HepG2 (cell line): ENCODE measurements around the gene TBC1D5. TPM values are rescaled to one million over a fixed set of nuclear protein-coding genes. Genes with fewer than 3 reads are reported as not detected.

Experiments
- ATAC-seq: fragments of 200-7000 bp; cut with Tn5 transposase; 3 replicates; pipeline ENCODE4 v1.9.1; 2020; ENCODE audit warnings: mild to moderate bottlenecking, moderate library complexity
- BruUV-seq: library from RNA; stranded (reverse); fragments of 400-500 nt; replicated peaks from 2 replicates; lab custom pipeline; 2021; lab: Mats Ljungman, UMichigan
- CTCF ChIA-PET: fragments of 300-600 bp; formaldehyde crosslinking; extraction: SDS; loops from one replicate; lab custom pipeline; 2021; ENCODE audit warnings: low total read pairs, inconsistent platforms, low intra/inter-chr PET ratio; lab: Yijun Ruan, JAX
- POLR2A ChIA-PET: fragments of 350-600 bp; sonication (Branson Sonifier 250); formaldehyde crosslinking; loops from one replicate; lab custom pipeline; 2020; ENCODE audit warnings: antibody characterized with exemption, inconsistent platforms; lab: Yijun Ruan, JAX
- DNase-seq: peaks from one replicate; pipeline ENCODE4 v3.0.0-alpha.2; 2015; ENCODE audit warnings: low spot score
- FAIRE-seq: peaks from 3 replicates; lab custom pipeline; 2011; peaks lifted over from hg19 to GRCh38; lab: Jason Lieb, UNC
- H2AFZ ChIP-seq: one replicate; pipeline ENCODE4 v1.6.1; 2011; ENCODE audit warnings: low read length, inconsistent platforms
- H3K27ac ChIP-seq: fragments of 300-600 bp; 3 replicates; pipeline ENCODE4 v1.8.0; 2011; ENCODE audit warnings: mixed run types, mild to moderate bottlenecking, mixed read lengths, low read length, inconsistent platforms; ENCODE audit not compliant: insufficient read depth; ENCODE audit errors: extremely low read length
- H3K27me3 ChIP-seq, 2 experiments: fragments of 200-600 bp in 1 of 2; 2 replicates in 1 of 2; 3 replicates in 1 of 2; pipeline versions ENCODE4 v1.6.0 to v1.8.0; 2011; ENCODE audit warnings: low read length in 2 of 2, mild to moderate bottlenecking in 2 of 2, moderate library complexity in 2 of 2, inconsistent platforms in 1 of 2; ENCODE audit not compliant: insufficient read depth in 2 of 2, control insufficient read depth in 1 of 2
- H3K36me3 ChIP-seq, 2 experiments: fragments of 200-600 bp in 1 of 2; replicated peaks in 1 of 2; 2 replicates in 1 of 2; 3 replicates in 1 of 2; pipeline versions ENCODE4 v1.5.1 to v1.8.0; 2011; ENCODE audit warnings: low read length in 2 of 2, inconsistent platforms in 1 of 2; ENCODE audit not compliant: insufficient read depth in 2 of 2, control insufficient read depth in 1 of 2
- H3K4me1 ChIP-seq: 2 replicates; pipeline ENCODE4 v1.5.1; 2012; ENCODE audit warnings: low read length, inconsistent platforms; ENCODE audit not compliant: insufficient read depth
- H3K4me2 ChIP-seq: 2 replicates; pipeline ENCODE4 v1.6.0; 2011; ENCODE audit warnings: low read depth, low read length, inconsistent platforms
- H3K4me3 ChIP-seq, 3 experiments: fragments of 200-600 bp in 1 of 3; sonication (generic), shearing (Covaris generic) in 1 of 3; replicated peaks in 1 of 3; 2 replicates each; pipeline ENCODE4 v1.5.1; 2011 to 2016; ENCODE audit warnings: low read length in 3 of 3, inconsistent platforms in 2 of 3, low read depth in 2 of 3, mild to moderate bottlenecking in 2 of 3, control low read depth in 1 of 3, mixed read lengths in 1 of 3; ENCODE audit not compliant: insufficient read depth in 1 of 3
- H3K79me2 ChIP-seq: one replicate; pipeline ENCODE4 v1.6.1; 2011; ENCODE audit warnings: low read length, inconsistent platforms; ENCODE audit not compliant: insufficient read depth
- H3K9ac ChIP-seq: 2 replicates; pipeline ENCODE4 v1.6.0; 2011; ENCODE audit warnings: mild to moderate bottlenecking, low read depth, low read length, inconsistent platforms; ENCODE audit not compliant: insufficient read depth
- H3K9me3 ChIP-seq: 2 replicates; pipeline ENCODE4 v1.5.1; 2012; ENCODE audit warnings: mild to moderate bottlenecking, low read length
- H4K20me1 ChIP-seq: 2 replicates; pipeline ENCODE4 v1.6.0; 2011; ENCODE audit warnings: inconsistent platforms, mild to moderate bottlenecking, low read length, moderate library complexity; ENCODE audit not compliant: insufficient read depth
- JARID2 ChIP-seq: sonication (generic); formaldehyde crosslinking; IDR thresholded peaks from 2 replicates; pipeline ENCODE4 v1.8.1; 2023; ENCODE audit warnings: missing genetic modification reagents, inconsistent platforms; ENCODE audit not compliant: insufficient replicate concordance
- KDM1A ChIP-seq: IDR thresholded peaks from 2 replicates; pipeline ENCODE4 v1.6.1; 2016; ENCODE audit warnings: missing compliant biosample characterization
- NCOA2 ChIP-seq: sonication (generic); formaldehyde crosslinking; IDR thresholded peaks from 2 replicates; pipeline ENCODE4 v1.8.0; 2022; ENCODE audit warnings: inconsistent platforms
- PLSCR1 ChIP-seq: sonication (generic); formaldehyde crosslinking; IDR thresholded peaks from 2 replicates; pipeline ENCODE4 v1.5.0; 2020; ENCODE audit warnings: missing genetic modification reagents, mild to moderate bottlenecking, borderline replicate concordance
- RARA ChIP-seq: IDR thresholded peaks from 2 replicates; pipeline ENCODE4 v1.6.1; 2016; ENCODE audit warnings: missing genetic modification reagents, missing compliant biosample characterization
- ZNF292 ChIP-seq: sonication (generic); formaldehyde crosslinking; IDR thresholded peaks from 2 replicates; pipeline ENCODE4 v1.8.1; 2022; ENCODE audit warnings: mild to moderate bottlenecking, low read depth, missing genetic modification reagents, borderline replicate concordance
- ZNF3 ChIP-seq: IDR thresholded peaks from 2 replicates; pipeline ENCODE4 v1.7.0; 2017; ENCODE audit warnings: inconsistent platforms
- ZNF354B ChIP-seq: sonication (generic); formaldehyde crosslinking; IDR thresholded peaks from 2 replicates; pipeline ENCODE4 v1.8.0; 2022; ENCODE audit warnings: mild to moderate bottlenecking, missing genetic modification reagents
- ZNF512B ChIP-seq: sonication (generic); formaldehyde crosslinking; IDR thresholded peaks from 2 replicates; pipeline ENCODE4 v1.5.1; 2020; ENCODE audit warnings: missing genetic modification reagents, mild to moderate bottlenecking, borderline replicate concordance
- ZNF839 ChIP-seq: sonication (generic); formaldehyde crosslinking; IDR thresholded peaks from 2 replicates; pipeline ENCODE4 v1.4.0; 2020; ENCODE audit warnings: missing genetic modification reagents, mild to moderate bottlenecking, borderline replicate concordance
- WGBS: methylation state at CpG from one replicate; pipeline ENCODE4 v1.1.6; 2017; ENCODE audit warnings: low lambda C conversion rate; 5-methylcytosine and 5-hydroxymethylcytosine counted together
- in situ Hi-C: cut with HindIII; loops from 2 replicates; pipeline ENCODE4 v1.10.0; 2017; ENCODE audit warnings: low pct_unique_long_range_greater_than_20kb; ENCODE audit not compliant: extremely low pct_ligation_motif_present
- intact Hi-C: fragments of 100-400 bp; cut with micrococcal nuclease; formaldehyde crosslinking; loops from one replicate; pipeline ENCODE4 v1.10.0; 2022; ENCODE audit not compliant: unreplicated experiment
- polyA plus RNA-seq, 8 experiments: library from polyadenylated mRNA; depleted of rRNA in 3 of 8; stranded (reverse) in 7 of 8; unstranded in 1 of 8; fragments of >200 nt; fragmentation: Illumina TruSeq in 4 of 8; extraction: Trizol in 4 of 8; gene quantifications; 2 replicates each; pipeline versions ENCODE4 v1.2.1 to v1.2.3, GENCODE V29; 2011 to 2016; ENCODE audit warnings: low read depth in 4 of 8, missing spikeins in 1 of 8, mixed read lengths in 1 of 8; ENCODE audit not compliant: insufficient read depth in 1 of 8
- total RNA-seq, 5 experiments: library from RNA; depleted of rRNA; stranded (reverse); fragments of >200 nt; fragmentation: Illumina TruSeq; extraction: Trizol; gene quantifications; 2 replicates each; pipeline ENCODE4 v1.2.3, GENCODE V29; 2016; ENCODE audit warnings: low read depth in 1 of 5

The TBC1D5 gene
- total and polyA plus RNA-seq, 2 of the 13 experiments (the other 11 are each of a cell fraction or from before 2014, with no cell fraction given), result 19.2 to 33.3 TPM

GRCh38 chr3:17500618-17501017 is 241.8 kb downstream of the TBC1D5 start:
- no TSS peak for BruUV-seq
- 90% methylated on average over 2 of the region's 2 CpGs for WGBS
- no peak for TF ChIP-seq NCOA2 (CRISPR knock-in tag)
- TF ChIP-seq ZNF512B (CRISPR knock-in tag), result no peak
- no peak for TF ChIP-seq ZNF3 (CRISPR knock-in tag)
- TF ChIP-seq, all 625 proteins: peak for 0
- no peak for ATAC-seq
- no peak overlapping the region for H3K27ac ChIP-seq
- intact Hi-C loops (no loop called here), in situ Hi-C loops (no loop called here)
- H3K4me2 ChIP-seq, result no peak overlapping the region
- H2AFZ ChIP-seq, result no peak overlapping the region
- H3K4me3 ChIP-seq, result no peak overlapping the region
- H3K27me3 ChIP-seq, result no peaks in the 10 kb centered on the region
- no peak for FAIRE-seq
- H3K9me3 ChIP-seq, result no peaks in the 10 kb centered on the region
- H3K9ac ChIP-seq, result no peak overlapping the region
- no peak for DNase-seq
- CTCF ChIA-PET, result no interaction called here
- POLR2A ChIA-PET, result no interaction called here
- no peaks in the 10 kb centered on the region for H3K4me1 ChIP-seq
- no peaks in the 10 kb centered on the region for H4K20me1 ChIP-seq
- no peaks in the 10 kb centered on the region for H3K79me2 ChIP-seq
- no peaks in the 10 kb centered on the region for H3K36me3 ChIP-seq

GRCh38 chr3:17494117-17494809 is 248.2 kb downstream of the TBC1D5 start:
- no peak for FAIRE-seq
- TF ChIP-seq ZNF839 (CRISPR knock-in tag), result no peak
- no peak for TF ChIP-seq ZNF292 (CRISPR knock-in tag)
- no peak for TF ChIP-seq ZNF354B (CRISPR knock-in tag)
- TF ChIP-seq PLSCR1 (CRISPR knock-in tag), result no peak
- no peak for TF ChIP-seq RARA (CRISPR knock-in tag)
- TF ChIP-seq JARID2 (CRISPR knock-in tag), result no peak
- TF ChIP-seq KDM1A (CRISPR knock-in tag), result no peak

More at GRCh38 chr3:17494117-17494809, 248.2 kb downstream of the TBC1D5 start:
- Histone ChIP-seq H4K20me1 (no peaks in the 10 kb centered on the region), H3K36me3 (0 out of 5 replicates have a peak, but pooled peaks cover 0 to 7% of the 10 kb centered on the region in 2 experiments), H3K79me2 (no peaks in the 10 kb centered on the region), H2AFZ (no peak overlapping the region), H3K4me2 (no peak overlapping the region), H3K9ac (no peak overlapping the region), H3K9me3 (peaks cover 8% of the 10 kb centered on the region), H3K27ac (no peak overlapping the region), H3K4me3 (no peak overlapping the region), H3K4me1 (no peaks in the 10 kb centered on the region), H3K27me3 (no peaks in the 10 kb centered on the region)
- POLR2A ChIA-PET, result no interaction called here
- BruUV-seq, result no TSS peak
- no peak for DNase-seq
- 96% methylated on average over 7 of the region's 11 CpGs for WGBS
- CTCF ChIA-PET, result no interaction called here
- intact Hi-C loops (no loop called here), in situ Hi-C loops (no loop called here)
- ATAC-seq, result no peak
